Body of pancreas (tissue), 4 donors: ENCODE results near the gene ZFR. TPM values are rescaled to one million over a fixed set of nuclear protein-coding genes. Genes with fewer than 3 reads are reported as not detected.

Source experiments
- ATAC-seq: fragments of 150-250 bp; one replicate; pipeline ENCODE4 v1.9.1; 2016
- DNase-seq, 4 donors: peaks; one replicate each; pipeline ENCODE4 v3.0.0-alpha.2; 2019
- H3K27ac ChIP-seq, 4 donors: fragments of 200-600 bp; sonication (generic); 1 replicate in 3 of 4; 2 replicates in 1 of 4; pipeline versions ENCODE4 v1.5.1 to v1.6.1; 2016 to 2019; ENCODE audit warnings: mild to moderate bottlenecking in 1 of 4, mixed read lengths in 1 of 4, moderate library complexity in 1 of 4
- H3K27me3 ChIP-seq, 2 donors: fragments of 200-600 bp; sonication (generic); one replicate each; pipeline ENCODE4 v1.6.0; 2016; ENCODE audit warnings: mild to moderate bottlenecking in 1 of 2
- H3K36me3 ChIP-seq, 2 donors: fragments of 200-600 bp; sonication (generic); replicated peaks in 1 of 2; 2 replicates each; pipeline ENCODE4 v1.5.1; 2016; ENCODE audit warnings: low read depth in 2 of 2; ENCODE audit not compliant: insufficient read depth in 1 of 2
- H3K4me1 ChIP-seq: fragments of 200-600 bp; sonication (generic); one replicate; pipeline ENCODE4 v1.6.0; 2016
- H3K4me3 ChIP-seq, 2 donors: fragments of 200-600 bp; sonication (generic); 1 replicate in 1 of 2; 2 replicates in 1 of 2; pipeline ENCODE4 v1.5.1; 2016 to 2019
- H3K9me3 ChIP-seq, 3 donors: fragments of 200-600 bp; sonication (generic); 1 replicate in 2 of 3; 2 replicates in 1 of 3; pipeline ENCODE4 v1.5.1; 2016
- POLR2A ChIP-seq, 3 donors: fragments of 450-650 bp; IDR thresholded peaks; one replicate each; pipeline ENCODE4 v1.6.1; 2016; ENCODE audit warnings: antibody characterized with exemption in 3 of 3, mild to moderate bottlenecking in 2 of 3
- WGBS, 2 donors: methylation state at CpG; one replicate each; pipeline ENCODE4 v1.1.5; 2017; 5-methylcytosine and 5-hydroxymethylcytosine counted together
- intact Hi-C: fragments of 100-400 bp; cut with DNase I; formaldehyde crosslinking; loops from one replicate; pipeline ENCODE4 v1.15.1; 2023
- total RNA-seq, 2 donors: library from RNA; depleted of rRNA; stranded (reverse); fragments of >200 nt; gene quantifications; one replicate each; pipeline ENCODE4 v1.1.0, GENCODE V29; 2016
- TF ChIP-seq, protein P1 (sequence below), 7 experiments: fragments of 450-650 bp in 4 of 7; fragments of 200-600 bp in 3 of 7; sonication (generic) in 3 of 7; IDR thresholded peaks; one replicate each; pipeline ENCODE4 v1.5.1; 2016 to 2019; ENCODE audit warnings: antibody characterized with exemption in 7 of 7

Gene ZFR
- total RNA-seq, 2 donors from 2014 or later = 25.1 to 48.0 TPM

DNA sequence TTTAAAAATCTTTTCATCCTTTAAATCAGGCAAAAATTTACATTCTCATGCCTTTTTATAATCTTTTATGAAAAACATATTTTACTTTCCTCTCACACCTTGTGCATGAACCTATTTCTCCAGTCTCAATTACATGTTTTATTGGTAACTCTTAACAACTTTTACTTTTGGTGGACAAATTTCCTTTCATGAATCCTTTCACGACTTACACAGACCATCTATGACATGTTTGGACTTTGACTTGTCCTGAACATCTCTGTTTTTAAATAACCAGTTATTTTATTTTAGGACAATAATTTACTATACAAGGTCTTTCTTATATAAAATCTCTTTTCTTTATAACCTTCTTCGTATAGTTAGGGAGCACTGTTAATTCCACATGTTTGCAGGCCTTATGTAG, 105.3 kb downstream of the ZFR start:
- no peaks in the 10 kb centered on the region for H3K36me3 ChIP-seq
- no peak overlapping the region for H3K4me3 ChIP-seq
- H3K9me3 ChIP-seq = no peaks in the 10 kb centered on the region
- H3K27me3 ChIP-seq = no peaks in the 10 kb centered on the region
- ATAC-seq = no peak
- H3K4me1 ChIP-seq = no peaks in the 10 kb centered on the region
- TF ChIP-seq, protein P1, sequence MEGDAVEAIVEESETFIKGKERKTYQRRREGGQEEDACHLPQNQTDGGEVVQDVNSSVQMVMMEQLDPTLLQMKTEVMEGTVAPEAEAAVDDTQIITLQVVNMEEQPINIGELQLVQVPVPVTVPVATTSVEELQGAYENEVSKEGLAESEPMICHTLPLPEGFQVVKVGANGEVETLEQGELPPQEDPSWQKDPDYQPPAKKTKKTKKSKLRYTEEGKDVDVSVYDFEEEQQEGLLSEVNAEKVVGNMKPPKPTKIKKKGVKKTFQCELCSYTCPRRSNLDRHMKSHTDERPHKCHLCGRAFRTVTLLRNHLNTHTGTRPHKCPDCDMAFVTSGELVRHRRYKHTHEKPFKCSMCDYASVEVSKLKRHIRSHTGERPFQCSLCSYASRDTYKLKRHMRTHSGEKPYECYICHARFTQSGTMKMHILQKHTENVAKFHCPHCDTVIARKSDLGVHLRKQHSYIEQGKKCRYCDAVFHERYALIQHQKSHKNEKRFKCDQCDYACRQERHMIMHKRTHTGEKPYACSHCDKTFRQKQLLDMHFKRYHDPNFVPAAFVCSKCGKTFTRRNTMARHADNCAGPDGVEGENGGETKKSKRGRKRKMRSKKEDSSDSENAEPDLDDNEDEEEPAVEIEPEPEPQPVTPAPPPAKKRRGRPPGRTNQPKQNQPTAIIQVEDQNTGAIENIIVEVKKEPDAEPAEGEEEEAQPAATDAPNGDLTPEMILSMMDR (IDR thresholded peaks at IDR 0.05) = no peak
- TF ChIP-seq POLR2A (IDR thresholded peaks at IDR 0.05) = no peak
- no peak for DNase-seq
- intact Hi-C loops = no loop called here
- 67 to 79% methylated on average over 2 of the region's 2 CpGs for WGBS, 2 donors
- H3K27ac ChIP-seq = no peak overlapping the region

DNA sequence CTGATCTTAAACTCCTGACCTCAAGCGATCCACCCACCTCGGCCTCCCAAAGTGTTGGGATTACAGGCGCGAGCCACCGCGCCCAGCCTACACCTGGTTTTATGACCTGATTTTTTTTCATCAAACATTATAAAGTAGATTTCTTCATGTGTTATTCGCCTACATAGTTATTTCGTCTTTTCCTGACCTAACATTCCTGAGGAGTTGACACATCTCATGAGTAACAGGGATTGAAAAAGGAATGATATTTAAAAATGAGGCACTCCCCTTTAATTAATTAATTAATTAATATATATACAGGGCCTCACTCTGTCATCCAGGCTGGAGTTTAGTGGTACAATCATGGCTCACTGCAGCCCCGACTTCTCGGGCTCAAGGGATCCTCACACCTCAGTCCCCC, 111.6 kb downstream of the ZFR start:
- Histone ChIP-seq H3K27me3 (no peaks in the 10 kb centered on the region), H3K27ac (peak overlapping the region in 2 of 4 donors; percentile 75 to 79), H3K4me1 (peaks cover 16% of the 10 kb centered on the region), H3K36me3 (no peaks in the 10 kb centered on the region), H3K4me3 (no peak overlapping the region), H3K9me3 (no peaks in the 10 kb centered on the region)
- intact Hi-C loops = no loop called here
- ATAC-seq (no peak), DNase-seq (no peak)
- 90 to 95% methylated on average over 10 of the region's 10 CpGs for WGBS, 2 donors
- TF ChIP-seq, protein P1 (IDR thresholded peaks at IDR 0.05) = no peak
- TF ChIP-seq POLR2A (IDR thresholded peaks at IDR 0.05) = no peak

DNA sequence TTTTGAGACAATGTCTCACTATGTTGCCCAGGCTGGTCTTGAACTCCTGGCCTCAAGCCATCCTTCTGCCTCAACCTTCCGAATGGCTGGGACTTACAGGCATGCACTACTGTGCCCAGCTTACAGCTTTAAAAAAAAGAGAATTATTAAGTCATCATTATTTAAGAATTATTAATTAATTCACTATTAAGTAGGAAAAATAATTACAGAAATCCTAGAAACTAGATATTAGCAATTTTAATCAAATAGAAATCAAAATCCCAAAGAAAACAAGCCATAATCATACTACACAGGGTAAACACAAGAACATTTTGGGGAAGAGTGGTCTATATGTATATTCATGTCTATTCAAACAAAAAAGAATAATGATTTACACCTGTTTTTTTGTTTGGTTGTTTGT, 112.2 kb downstream of the ZFR start:
- Histone ChIP-seq H3K36me3 (no peaks in the 10 kb centered on the region), H3K4me3 (no peak overlapping the region), H3K4me1 (peaks cover 16% of the 10 kb centered on the region), H3K27me3 (no peaks in the 10 kb centered on the region), H3K9me3 (no peaks in the 10 kb centered on the region), H3K27ac (peak overlapping the region in 3 of 4 donors; percentile 75 to 80 (median 79))
- DNase-seq = no peak
- no peak for ATAC-seq
- TF ChIP-seq POLR2A (IDR thresholded peaks at IDR 0.05) = no peak
- TF ChIP-seq, protein P1 (IDR thresholded peaks at IDR 0.05) = no peak
- WGBS, 2 donors = 65 to 73% methylated on average over 1 of the region's 1 CpG
- intact Hi-C loops = no loop called here

DNA sequence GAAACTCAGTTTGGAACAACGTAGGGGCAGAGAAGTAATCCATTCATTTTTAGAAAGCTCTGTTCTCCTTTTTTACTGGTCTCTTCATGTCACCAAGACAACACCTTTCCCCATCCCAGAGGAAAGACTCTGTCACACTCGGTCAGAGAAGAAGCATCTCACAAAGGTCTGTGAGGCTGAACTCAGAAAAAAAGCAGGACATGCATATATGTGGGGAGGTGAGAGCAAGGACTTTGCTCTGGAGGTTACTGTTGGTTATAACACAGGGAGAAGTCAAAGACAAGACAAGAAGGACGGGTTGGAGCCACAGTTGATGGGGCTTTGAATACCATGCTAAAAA, 112.6 kb downstream of the ZFR start:
- no peaks in the 10 kb centered on the region for H3K36me3 ChIP-seq
- intact Hi-C loops = no loop called here
- TF ChIP-seq, protein P1 (IDR thresholded peaks at IDR 0.05) = no peak
- no peak for TF ChIP-seq POLR2A (IDR thresholded peaks at IDR 0.05)

DNA sequence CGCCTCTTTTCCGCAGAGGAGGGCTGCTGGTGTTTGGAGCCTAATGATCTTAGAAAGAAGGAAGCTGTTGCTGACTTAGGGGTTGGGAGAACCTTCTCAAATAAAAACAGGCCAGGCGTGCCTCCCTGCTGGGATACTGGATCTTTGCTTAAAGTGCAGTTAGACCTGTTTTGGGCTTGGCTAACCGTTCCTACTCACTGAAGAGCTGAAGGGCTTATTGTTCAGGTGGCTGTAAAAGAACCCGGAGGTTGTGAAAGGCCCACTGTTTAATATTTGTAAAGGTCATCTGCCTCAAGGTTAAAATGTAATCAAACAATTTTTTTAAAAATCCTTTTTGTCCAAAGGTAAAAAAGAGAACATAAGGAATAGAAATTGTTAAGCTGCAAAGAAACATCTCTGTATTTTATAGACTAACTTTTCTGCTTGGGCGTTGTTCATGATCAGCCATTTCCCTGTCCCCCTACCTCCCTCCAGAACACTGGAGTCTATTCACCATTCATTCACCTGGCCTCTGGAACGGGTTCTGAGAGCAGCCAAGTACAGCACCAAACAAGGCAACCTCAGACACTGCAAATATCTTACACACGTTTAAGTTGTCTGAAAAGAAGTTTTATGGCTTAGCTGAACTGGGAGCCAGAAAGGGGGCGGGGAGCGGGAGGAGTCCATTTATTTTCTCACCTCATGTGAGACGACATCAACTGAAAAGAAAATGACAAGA, 113.2 kb downstream of the ZFR start:
- peak; percentile 31 to 77 (median 54) for DNase-seq
- Histone ChIP-seq H3K36me3 (no peaks in the 10 kb centered on the region), H3K9me3 (no peaks in the 10 kb centered on the region), H3K4me3 (no peak overlapping the region), H3K27me3 (no peaks in the 10 kb centered on the region), H3K27ac (peak overlapping the region; percentile 58 to 80 (median 77)), H3K4me1 (peaks cover 18% of the 10 kb centered on the region)
- peak; percentile 87 for ATAC-seq
- 30 to 38% methylated on average over 11 of the region's 11 CpGs for WGBS, 2 donors
- peak in 1 of 3 donors; percentile 19 for TF ChIP-seq POLR2A (IDR thresholded peaks at IDR 0.05)
- TF ChIP-seq, protein P1 (IDR thresholded peaks at IDR 0.05) = peak in 1 of 7 experiments; percentile 2
- intact Hi-C loops = no loop called here

More for the DNA sequence above, 112.6 kb downstream of the ZFR start:
- H3K4me3 ChIP-seq = no peak overlapping the region
- peaks cover 16% of the 10 kb centered on the region for H3K4me1 ChIP-seq
- no peak for ATAC-seq
- H3K27ac ChIP-seq = peak overlapping the region in 3 of 4 donors; percentile 75 to 80 (median 79)
- DNase-seq = no peak
- 24 to 46% methylated on average over 3 of the region's 3 CpGs for WGBS, 2 donors
- H3K9me3 ChIP-seq = no peaks in the 10 kb centered on the region
- H3K27me3 ChIP-seq = no peaks in the 10 kb centered on the region
